Epithelial cell of esophagus (primary cell): Measurements from ENCODE around the gene LRP1.
A peak's percentile ranks its signal among the peaks of the same experiment; 100 is the strongest.

Source experiments
- DNase-seq: peaks from one replicate; pipeline ENCODE4 v3.0.0; 2010; ENCODE audit warnings: low read depth
- H3K4me3 ChIP-seq: 2 replicates; pipeline ENCODE4 v1.5.1; 2011; ENCODE audit warnings: mild to moderate bottlenecking, low read length, control low read depth
- TF ChIP-seq, protein P1 (sequence below): IDR thresholded peaks from 2 replicates; pipeline ENCODE4 v1.5.1; 2011; ENCODE audit warnings: low read depth, mild to moderate bottlenecking, low read length, control low read depth, inconsistent platforms; ENCODE audit not compliant: insufficient read depth; ENCODE audit errors: missing control alignments

Gene LRP1

DNA sequence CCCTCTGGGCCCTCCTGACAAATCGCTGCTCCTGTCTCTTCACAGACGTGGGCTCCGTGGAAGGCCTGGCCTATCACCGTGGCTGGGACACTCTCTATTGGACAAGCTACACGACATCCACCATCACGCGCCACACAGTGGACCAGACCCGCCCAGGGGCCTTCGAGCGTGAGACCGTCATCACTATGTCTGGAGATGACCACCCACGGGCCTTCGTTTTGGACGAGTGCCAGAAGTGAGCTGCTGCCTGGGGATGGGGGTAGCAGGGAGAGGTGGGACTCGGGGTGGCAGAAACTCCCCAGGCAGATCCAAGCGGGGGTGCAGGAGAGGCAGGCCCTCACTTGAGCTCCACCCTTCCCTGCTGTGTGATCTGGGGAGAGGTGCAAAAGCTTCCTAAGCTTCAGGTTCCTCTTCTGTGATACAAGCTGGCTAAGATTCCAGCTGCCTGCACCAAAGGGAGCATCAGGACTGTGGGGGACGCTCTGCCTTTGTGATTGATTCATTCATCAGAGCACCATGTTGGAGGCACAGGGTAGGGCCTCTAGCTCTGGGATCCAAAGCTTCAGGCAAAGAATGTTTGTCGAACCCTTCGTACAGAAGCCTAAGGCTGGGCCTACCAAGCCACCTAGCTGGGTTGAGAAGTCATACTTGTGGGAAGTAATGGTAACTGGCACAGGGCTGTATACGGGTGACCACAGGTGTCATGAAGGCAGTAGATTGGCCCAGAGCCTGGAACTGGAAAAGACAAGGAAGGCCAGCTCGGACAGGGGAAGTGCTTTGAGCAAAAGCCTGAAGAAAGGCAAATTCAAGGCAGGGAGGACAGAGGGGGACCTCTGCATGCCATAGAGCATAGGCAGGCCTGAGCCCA lies 59.2 kb downstream of the LRP1 start:
- TF ChIP-seq, protein P1, sequence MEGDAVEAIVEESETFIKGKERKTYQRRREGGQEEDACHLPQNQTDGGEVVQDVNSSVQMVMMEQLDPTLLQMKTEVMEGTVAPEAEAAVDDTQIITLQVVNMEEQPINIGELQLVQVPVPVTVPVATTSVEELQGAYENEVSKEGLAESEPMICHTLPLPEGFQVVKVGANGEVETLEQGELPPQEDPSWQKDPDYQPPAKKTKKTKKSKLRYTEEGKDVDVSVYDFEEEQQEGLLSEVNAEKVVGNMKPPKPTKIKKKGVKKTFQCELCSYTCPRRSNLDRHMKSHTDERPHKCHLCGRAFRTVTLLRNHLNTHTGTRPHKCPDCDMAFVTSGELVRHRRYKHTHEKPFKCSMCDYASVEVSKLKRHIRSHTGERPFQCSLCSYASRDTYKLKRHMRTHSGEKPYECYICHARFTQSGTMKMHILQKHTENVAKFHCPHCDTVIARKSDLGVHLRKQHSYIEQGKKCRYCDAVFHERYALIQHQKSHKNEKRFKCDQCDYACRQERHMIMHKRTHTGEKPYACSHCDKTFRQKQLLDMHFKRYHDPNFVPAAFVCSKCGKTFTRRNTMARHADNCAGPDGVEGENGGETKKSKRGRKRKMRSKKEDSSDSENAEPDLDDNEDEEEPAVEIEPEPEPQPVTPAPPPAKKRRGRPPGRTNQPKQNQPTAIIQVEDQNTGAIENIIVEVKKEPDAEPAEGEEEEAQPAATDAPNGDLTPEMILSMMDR = no peak
- H3K4me3 ChIP-seq = no peak overlapping the region
- no peak for DNase-seq

DNA sequence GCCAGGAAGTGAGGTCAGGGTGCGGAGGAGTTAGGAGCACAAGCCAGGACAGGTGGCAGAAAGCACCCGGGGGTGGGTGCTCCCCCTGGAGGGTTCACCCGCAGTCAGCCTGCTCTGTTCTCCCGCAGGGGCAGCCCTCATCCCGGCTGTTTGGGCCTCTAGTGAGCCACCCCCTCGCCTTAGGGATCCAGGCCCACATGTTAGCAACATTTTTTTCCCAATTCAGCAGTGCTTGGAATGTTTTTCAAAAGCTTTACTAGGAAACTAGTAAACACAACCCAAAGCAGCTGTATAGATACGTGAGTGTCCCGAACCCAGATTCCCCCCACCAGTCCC lies 59.8 kb downstream of the LRP1 start:
- H3K4me3 ChIP-seq = no peak overlapping the region
- peak; percentile 30 for DNase-seq
- TF ChIP-seq, protein P1 = no peak

DNA sequence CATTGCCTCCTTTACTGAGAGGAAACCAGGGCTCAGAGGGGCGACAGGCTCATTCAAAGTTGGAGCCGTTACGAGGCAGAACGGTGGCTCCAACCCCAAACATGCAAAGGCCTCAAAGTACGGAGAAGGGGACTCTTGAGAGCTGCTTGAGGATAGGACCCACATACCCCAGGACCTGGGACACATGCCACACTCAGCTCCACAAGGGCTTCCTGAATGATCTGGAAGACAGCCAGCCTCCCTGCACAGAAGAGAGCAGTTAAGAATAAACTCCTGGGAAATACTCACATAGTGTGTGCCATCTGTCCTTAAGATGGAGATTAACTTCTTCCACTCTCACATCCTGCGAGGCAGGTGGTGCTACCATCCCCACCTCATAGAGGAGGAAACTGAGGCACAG lies 61.8 kb downstream of the LRP1 start:
- no peak for DNase-seq
- TF ChIP-seq, protein P1 = no peak
- no peak overlapping the region for H3K4me3 ChIP-seq

DNA sequence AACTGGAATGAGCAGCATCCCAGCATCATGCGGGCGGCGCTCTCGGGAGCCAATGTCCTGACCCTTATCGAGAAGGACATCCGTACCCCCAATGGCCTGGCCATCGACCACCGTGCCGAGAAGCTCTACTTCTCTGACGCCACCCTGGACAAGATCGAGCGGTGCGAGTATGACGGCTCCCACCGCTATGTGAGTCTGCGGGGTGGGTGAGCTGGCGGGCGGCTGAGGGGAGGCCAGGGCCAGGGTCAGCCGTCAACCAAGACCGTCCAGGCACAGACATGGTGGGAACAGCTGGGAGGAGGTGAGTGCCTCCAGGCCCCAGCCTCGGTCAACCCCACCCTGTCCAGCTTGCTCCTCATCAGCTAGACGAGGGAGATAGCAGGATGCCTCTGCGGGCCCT lies 62.5 kb downstream of the LRP1 start:
- no peak overlapping the region for H3K4me3 ChIP-seq
- TF ChIP-seq, protein P1 = no peak
- no peak for DNase-seq

DNA sequence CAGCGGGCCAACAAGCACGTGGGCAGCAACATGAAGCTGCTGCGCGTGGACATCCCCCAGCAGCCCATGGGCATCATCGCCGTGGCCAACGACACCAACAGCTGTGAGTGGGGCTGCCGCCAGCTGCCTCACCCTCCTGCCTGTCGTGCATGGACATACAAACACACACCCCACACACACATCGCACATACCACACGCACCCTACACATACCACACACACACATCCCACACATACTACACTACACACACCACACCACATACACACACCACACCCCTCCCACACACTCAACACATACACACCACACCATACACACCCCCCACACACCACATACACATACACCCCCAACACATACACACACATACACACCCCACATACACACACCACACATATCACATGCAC lies 63.1 kb downstream of the LRP1 start:
- no peak for DNase-seq
- TF ChIP-seq, protein P1 = no peak
- H3K4me3 ChIP-seq = no peak overlapping the region

DNA sequence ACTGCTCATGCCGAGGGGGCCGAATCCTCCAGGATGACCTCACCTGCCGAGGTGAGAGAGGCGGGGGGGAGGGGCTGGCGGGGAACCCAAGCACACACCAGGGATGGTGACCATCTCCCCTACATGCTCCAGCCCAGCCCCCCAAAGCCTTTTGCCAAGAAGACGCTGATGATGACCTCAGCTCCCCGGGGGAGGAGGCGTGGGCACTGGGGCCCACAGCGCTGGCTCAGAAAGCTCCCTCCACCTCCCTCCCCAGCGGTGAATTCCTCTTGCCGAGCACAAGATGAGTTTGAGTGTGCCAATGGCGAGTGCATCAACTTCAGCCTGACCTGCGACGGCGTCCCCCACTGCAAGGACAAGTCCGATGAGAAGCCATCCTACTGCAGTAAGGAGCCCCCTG lies 64.6 kb downstream of the LRP1 start:
- H3K4me3 ChIP-seq = no peak overlapping the region
- TF ChIP-seq, protein P1 = no peak
- DNase-seq = no peak

DNA sequence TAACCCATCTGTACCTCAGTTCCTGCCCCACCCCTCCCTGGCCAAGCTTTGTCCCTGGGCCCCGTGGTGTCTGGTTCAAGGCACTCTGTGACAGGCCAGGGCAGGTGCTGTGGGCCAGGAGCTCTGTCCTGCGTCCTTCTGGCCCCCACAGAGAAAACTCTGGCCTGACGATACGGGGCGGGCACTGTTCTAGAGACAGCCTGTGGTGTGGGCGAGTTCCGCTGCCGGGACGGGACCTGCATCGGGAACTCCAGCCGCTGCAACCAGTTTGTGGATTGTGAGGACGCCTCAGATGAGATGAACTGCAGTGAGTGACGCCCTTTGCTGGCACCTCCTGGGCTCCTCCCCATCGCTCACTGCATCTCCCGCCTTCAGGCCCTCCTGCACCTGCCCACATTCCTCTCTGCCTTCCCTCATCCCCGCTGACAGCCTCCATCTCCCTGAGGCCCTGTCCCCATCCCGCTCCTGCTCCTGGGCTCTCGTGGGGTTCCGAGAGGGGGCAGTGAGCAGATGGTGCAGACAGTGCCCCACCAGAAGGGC lies 65.5 kb downstream of the LRP1 start:
- H3K4me3 ChIP-seq = no peak overlapping the region
- TF ChIP-seq, protein P1 = no peak
- DNase-seq = no peak
